T47D (cell line): ENCODE measurements around the gene RFWD3.

Source experiments
- DNase-seq, 2 experiments: peaks; one replicate each; pipeline versions ENCODE4 v3.0.0 to v3.0.0-alpha.2; 2011 to 2012; ENCODE audit warnings: low read depth in 1 of 2, low spot score in 1 of 2
- JUND ChIP-seq: IDR thresholded peaks from 2 replicates; pipeline ENCODE4 v1.6.1; 2012; ENCODE audit warnings: low read depth
- in situ Hi-C: cut with HindIII; loops from 2 replicates; pipeline ENCODE4 v1.10.0; 2016; ENCODE audit warnings: low sequenced_read_pairs, low pct_unique_long_range_greater_than_20kb

The RFWD3 gene

DNA sequence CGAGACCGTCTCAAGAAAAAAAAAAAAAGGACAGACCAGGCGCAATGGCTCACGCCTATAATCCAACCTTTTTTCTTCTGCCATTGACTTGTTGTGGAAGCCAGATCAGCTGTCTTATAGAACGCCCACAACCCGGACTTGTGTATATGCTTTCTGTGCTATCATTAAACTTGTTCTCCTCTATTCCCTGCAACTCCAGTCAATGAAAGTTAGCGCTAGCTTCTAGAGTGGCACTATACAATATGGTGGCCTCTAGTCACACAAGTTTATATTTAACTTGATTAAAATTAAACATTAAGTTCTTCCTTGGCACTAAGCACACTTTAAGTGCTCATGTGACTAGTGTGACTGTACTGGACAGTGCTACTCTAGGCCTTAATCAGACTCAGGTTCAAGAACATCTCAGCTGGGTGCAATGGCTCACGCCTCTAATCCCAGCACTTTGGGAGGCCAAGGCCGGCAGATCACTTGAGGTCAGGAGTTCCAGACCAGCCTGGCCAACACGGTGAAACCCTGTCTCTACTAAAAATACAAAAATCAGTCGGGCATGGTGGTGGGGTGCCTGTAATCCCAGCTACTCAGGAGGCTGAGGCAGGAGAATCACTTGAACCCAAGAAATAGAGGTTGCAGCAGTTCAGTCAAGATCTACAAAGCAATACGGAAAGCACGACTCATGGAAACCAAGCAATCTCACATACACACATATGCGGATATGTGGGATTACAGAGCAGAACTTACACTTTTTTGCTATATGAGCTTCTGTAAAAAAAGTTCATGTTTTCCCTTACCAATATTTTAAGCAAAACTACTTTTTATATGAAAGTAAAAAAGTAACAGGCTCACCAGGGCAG is 41.0 kb downstream of the RFWD3 start:
- no peak for TF ChIP-seq JUND

GRCh38 chr16:74623839-74624235 is 42.8 kb downstream of the RFWD3 start:
- in situ Hi-C loops: no loop called here
- no peak for TF ChIP-seq JUND
- no peak for DNase-seq

More for the DNA sequence above, 41.0 kb downstream of the RFWD3 start:
- DNase-seq: no peak
- in situ Hi-C loops: no loop called here

DNA sequence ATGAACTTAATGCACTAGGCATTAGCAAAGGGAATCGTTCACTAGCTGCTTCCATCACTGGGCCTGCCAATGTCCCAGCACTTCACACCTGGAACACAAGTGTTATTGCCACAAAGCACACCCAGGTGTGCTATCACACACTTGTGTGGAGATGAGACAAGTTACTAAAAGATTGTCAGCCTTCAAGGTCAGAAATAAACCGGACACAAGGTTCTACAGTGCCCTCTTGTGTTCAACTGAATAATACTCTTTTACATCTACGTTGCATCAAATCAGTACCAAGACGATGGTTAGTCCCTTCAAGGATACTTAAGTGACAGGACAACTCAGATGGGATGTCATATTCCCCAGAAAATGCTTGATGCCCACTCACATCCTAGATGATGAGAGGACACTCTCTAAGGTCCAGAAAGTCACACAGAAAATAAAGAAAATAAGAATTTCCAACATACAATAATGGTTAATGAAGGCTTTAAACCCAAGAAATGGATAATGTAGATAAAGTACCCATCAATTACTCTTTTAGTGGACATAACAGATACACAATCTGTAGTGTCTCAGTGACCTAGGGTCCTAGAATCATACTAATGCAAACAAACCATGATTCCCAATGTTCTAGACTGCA is 43.4 kb downstream of the RFWD3 start:
- no peak for TF ChIP-seq JUND
- in situ Hi-C loops: no loop called here
- peak; percentile 41 to 69 for DNase-seq

GRCh38 chr16:74622005-74622404 is 44.7 kb downstream of the RFWD3 start:
- no peak for TF ChIP-seq JUND
- DNase-seq: no peak
- in situ Hi-C loops: no loop called here

DNA sequence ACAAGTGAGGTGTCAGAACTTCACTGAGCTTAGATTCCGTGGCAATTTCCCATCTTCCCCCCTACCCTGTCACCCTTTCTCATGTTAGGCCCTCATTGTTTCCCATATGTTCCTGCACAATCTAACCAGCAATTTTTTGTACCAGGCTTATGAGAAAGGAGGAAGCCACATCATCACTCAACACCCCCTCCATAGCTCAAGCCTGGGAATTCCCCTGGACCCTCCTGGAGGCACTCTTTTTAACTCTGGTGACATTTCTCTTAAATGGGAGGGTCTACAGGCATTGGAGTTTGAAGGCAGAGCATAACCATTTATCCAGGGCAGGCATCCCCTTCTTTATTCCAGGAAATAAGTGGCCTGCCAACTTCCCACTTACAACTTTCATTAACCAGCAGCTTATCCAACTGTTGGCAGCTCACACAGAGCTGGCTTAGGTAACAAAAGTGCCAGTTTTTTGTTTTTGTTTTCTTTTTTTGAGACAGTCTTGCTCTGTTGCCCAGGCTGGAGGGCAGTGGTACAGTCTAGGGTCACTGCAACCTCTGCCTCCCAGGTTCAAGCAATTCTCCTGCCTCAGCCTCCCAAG is 49.4 kb downstream of the RFWD3 start:
- DNase-seq: no peak
- in situ Hi-C loops: no loop called here
- TF ChIP-seq JUND: no peak

DNA sequence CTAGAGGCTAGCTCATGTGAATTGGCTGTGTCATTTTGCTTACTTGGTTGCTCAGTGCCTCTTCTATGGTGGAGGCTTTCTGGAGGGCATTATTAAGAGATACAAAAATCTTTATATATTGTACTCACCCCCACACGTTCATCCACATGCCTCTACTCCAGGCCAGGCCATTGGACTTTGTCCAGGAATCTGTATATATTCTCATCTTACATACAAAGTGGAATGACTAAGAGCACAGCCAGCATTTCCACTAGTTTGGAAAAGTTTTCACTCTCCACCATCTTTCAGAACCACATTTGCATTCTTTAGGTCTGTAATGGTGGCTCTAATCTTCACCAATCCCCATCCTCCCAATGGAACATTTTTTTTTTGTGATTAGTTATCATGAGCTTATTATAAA is 55.0 kb downstream of the RFWD3 start:
- DNase-seq: no peak
- in situ Hi-C loops: no loop called here
- TF ChIP-seq JUND: no peak

DNA sequence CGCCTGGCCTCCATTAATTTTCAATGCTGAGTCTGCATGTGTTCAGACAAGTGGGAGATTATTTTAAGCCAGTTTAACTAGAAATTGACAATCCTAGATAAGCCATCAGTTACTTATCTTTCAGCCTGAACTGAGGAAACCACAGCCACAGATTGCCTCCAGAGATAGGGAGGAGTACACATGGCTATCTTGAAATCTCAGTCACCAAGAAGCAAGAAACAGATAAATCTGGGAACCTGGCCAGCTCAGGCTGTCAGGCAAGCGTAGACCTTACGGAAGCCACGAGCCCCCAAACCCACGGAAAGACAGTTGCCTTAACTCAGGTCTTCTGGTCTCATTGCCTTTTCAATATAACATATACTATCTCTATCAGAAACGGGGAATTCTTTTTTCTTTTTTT is 57.7 kb downstream of the RFWD3 start:
- in situ Hi-C loops: no loop called here
- DNase-seq: no peak
- TF ChIP-seq JUND: no peak

DNA sequence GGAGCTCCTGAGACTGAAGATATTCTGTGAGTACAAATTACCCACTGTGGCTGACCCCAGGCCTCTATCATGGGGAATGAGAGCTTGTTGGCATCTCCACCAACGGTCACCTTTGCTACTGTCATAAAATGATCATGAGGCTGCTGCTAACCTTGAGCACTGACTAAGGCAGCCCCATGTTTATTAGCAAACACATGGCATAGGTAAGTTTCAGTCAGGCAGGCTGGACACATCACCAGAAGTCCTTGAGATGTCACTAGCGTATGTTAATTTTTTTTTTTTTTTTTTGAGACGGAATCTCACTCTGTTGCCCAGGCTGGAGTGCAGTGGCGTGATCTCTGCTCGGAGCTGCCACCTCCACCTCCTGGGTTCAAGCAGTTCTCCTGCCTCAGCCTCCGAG is 58.3 kb downstream of the RFWD3 start:
- no peak for TF ChIP-seq JUND
- DNase-seq: no peak
- in situ Hi-C loops: no loop called here

DNA sequence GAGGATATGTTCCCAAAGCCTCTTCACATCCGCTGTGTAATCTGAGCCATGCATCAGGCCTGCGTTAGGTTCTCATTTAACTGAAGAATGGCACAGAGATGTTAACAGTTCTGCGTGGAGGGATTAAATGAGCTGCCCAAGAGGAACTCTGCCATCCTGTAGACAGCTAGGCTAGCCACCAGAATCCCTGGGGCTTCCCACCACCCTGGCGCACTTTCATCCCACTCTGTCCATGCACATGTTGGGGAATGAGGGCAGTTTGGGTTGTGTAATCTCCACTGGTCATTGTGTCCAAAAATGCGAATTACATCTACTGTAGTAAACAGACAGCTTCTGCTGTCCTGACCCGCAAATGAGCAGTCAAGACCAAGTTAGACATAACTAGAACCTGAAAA is 58.7 kb downstream of the RFWD3 start:
- peak in 1 of 2 experiments; percentile 24 for DNase-seq
- TF ChIP-seq JUND: no peak
- in situ Hi-C loops: no loop called here

DNA sequence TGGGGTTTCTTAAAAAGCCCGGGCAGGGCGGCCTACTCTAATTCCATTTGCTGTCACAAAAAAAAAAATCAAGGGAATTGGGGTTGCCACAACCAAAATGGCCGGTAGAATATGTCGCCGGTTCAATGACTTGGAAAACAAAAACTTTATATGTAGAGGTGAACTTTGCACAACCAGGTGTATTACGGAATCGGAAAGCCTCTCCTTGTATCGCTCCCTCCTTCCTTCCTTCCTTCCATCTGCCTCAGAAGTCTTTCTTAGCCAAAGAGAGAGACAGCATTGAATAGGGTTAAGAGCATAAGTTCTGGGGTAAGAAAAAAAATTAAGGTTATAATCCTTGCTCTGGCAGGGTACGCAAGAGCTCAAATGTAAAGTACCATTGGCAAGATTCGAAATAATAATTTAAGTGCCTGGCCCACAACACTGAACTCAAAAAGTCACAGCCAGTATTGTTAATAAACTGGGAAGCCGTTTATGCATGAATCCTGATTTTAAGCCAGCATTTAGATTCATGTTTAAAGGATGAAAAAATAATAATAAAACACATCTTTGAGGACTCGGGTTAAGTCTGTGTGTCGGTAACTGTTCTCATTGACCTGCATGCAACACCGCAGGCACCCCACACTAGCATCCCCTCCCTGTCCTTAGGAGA is 59.2 kb downstream of the RFWD3 start:
- TF ChIP-seq JUND: no peak
- DNase-seq: no peak
- in situ Hi-C loops: no loop called here

DNA sequence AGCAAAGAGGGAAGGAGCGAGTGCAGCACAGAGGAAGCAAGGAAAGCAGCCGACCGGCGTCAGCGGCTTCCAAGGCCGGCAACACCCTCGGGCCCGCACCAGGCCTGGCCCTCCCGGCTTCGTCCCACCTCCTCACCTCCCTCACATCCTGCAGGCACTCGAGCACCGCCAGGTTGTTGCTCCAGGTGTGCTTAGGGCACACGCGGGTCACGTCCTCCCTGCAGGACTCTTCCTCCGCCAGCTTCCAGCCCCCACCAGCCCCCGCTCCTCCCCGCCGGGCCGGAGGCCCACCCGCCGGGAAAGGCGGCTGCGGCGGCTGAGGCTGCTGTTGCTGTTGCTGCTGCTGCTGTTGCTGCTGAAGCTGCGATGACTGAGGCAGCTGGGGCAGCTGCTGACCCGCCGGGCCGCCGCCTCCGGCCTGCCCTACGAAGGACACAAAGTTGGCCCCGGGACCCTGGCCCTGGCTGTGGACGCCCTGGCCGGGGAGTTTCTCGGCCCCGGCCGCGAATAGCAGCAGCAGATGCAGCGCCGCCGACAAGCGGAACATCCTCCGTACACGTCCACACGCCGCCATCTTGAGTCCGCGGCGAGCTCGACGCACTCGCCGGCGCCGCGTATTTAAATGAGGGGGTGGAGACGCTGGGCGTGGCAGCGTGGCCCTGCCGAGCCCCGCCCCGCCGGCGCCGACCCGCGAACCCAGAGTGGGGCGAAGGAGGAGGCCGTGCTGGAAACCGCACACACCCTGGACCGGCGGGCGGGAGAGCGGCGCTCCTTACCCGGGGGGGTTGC is 60.0 kb downstream of the RFWD3 start, which contains the start of gene GLG1:
Gene GLG1, minus strand, starts transcription at position 594 of the 789 bp plus-strand sequence. Its CDS starts 20 bp downstream, at position 574.
- DNase-seq: peak; percentile 60 to 94

More for the DNA sequence above, 60.0 kb downstream of the RFWD3 start, which contains the start of gene GLG1:
- in situ Hi-C loops: no loop called here
- TF ChIP-seq JUND: no peak
